ENCODE data around the gene CTSL.

The CTSL gene

GRCh38 chr9:87713278-87713987, 12.5 kb upstream of the CTSL start (continued):
- TF ChIP-seq ZNF677 (tag by site-specific recombination; IDR thresholded peaks at IDR 0.05) (no peak), ZNF510 (tag by site-specific recombination; IDR thresholded peaks at IDR 0.05; ENCODE audit: insufficient replicate concordance) (no peak), ZNF433 (tag by site-specific recombination; IDR thresholded peaks at IDR 0.05; ENCODE audit: low read depth) (no peak), HOXD13 (CRISPR knock-in tag; IDR thresholded peaks at IDR 0.05; ENCODE audit: borderline replicate concordance) (no peak), ZNF16 (tag by site-specific recombination; IDR thresholded peaks at IDR 0.05; ENCODE audit: low read depth) (no peak), OVOL3 (tag by site-specific recombination; IDR thresholded peaks at IDR 0.05) (no peak), ZNF24 (tag by site-specific recombination; IDR thresholded peaks at IDR 0.05) (no peak), ZNF335 (tag by site-specific recombination; conservative IDR thresholded peaks at IDR 0.05) (0 out of 2 replicates have a peak, but pooled peaks have one; percentile 41), ZNF701 (tag by site-specific recombination; IDR thresholded peaks at IDR 0.05) (no peak), ZNF549 (tag by site-specific recombination; IDR thresholded peaks at IDR 0.05) (no peak), ZNF473 (tag by site-specific recombination; IDR thresholded peaks at IDR 0.05) (no peak), PRDM10 (tag by site-specific recombination; IDR thresholded peaks at IDR 0.05) (no peak), BCL11B (tag by site-specific recombination; IDR thresholded peaks at IDR 0.05; ENCODE audit: low read depth) (no peak), ZNF555 (tag by site-specific recombination; conservative IDR thresholded peaks at IDR 0.05) (no peak), ZNF391 (tag by site-specific recombination; IDR thresholded peaks at IDR 0.05; ENCODE audit: borderline replicate concordance, low read depth) (no peak), ZNF394 (tag by site-specific recombination; IDR thresholded peaks at IDR 0.05; ENCODE audit: borderline replicate concordance) (no peak)
- TF ChIP-seq, protein P1, sequence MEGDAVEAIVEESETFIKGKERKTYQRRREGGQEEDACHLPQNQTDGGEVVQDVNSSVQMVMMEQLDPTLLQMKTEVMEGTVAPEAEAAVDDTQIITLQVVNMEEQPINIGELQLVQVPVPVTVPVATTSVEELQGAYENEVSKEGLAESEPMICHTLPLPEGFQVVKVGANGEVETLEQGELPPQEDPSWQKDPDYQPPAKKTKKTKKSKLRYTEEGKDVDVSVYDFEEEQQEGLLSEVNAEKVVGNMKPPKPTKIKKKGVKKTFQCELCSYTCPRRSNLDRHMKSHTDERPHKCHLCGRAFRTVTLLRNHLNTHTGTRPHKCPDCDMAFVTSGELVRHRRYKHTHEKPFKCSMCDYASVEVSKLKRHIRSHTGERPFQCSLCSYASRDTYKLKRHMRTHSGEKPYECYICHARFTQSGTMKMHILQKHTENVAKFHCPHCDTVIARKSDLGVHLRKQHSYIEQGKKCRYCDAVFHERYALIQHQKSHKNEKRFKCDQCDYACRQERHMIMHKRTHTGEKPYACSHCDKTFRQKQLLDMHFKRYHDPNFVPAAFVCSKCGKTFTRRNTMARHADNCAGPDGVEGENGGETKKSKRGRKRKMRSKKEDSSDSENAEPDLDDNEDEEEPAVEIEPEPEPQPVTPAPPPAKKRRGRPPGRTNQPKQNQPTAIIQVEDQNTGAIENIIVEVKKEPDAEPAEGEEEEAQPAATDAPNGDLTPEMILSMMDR (tag by site-specific recombination; IDR thresholded peaks at IDR 0.05) = no peak

DNA sequence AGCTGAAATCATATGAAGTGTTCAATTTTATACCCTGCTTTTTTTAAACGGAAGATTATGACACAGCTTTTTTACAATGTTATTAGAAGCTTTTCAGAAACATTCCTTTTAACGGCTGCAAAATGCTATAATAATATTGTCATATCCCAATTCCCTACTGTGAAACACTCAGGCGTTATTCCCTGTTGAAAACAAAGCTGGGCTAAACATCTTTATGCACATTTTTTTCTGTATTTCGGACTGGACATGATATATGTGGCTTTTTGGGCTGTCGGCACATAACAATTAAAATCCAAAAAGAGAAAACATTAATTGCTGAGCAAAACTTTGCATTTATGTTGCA, 12.0 kb upstream of the CTSL start:
- no peak for TF ChIP-seq PRDM1 (tag by site-specific recombination; IDR thresholded peaks at IDR 0.05)
- TF ChIP-seq, protein P2, sequence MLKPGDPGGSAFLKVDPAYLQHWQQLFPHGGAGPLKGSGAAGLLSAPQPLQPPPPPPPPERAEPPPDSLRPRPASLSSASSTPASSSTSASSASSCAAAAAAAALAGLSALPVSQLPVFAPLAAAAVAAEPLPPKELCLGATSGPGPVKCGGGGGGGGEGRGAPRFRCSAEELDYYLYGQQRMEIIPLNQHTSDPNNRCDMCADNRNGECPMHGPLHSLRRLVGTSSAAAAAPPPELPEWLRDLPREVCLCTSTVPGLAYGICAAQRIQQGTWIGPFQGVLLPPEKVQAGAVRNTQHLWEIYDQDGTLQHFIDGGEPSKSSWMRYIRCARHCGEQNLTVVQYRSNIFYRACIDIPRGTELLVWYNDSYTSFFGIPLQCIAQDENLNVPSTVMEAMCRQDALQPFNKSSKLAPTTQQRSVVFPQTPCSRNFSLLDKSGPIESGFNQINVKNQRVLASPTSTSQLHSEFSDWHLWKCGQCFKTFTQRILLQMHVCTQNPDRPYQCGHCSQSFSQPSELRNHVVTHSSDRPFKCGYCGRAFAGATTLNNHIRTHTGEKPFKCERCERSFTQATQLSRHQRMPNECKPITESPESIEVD (tag by site-specific recombination; IDR thresholded peaks at IDR 0.05) = peak; percentile 32; the same call in 1 of the 2 replicates
- no peak overlapping the region for H3K4me3 ChIP-seq (ENCODE audit: low read depth, low read length)
- no peaks in the 10 kb centered on the region for H3K9me3 ChIP-seq (ENCODE audit: control insufficient read depth, insufficient read depth, low read depth, low read length)
- POLR2A ChIA-PET = no interaction called here
- H3K27ac ChIP-seq (ENCODE audit: extremely low read depth, low read depth, low read length) = no peak overlapping the region
- H3K4me1 ChIP-seq (ENCODE audit: control insufficient read depth, insufficient read depth, low read length) = no peaks in the 10 kb centered on the region
- CTCF ChIA-PET = interaction anchor here (1.0 kb wide), 1 partner anchor 29 kb away, joined by 4 read pairs; no protein-coding TSS in a partner anchor
- H3K36me3 ChIP-seq (ENCODE audit: control insufficient read depth in 2 of 2, insufficient read depth in 1 of 2, low read length in 2 of 2) = no peaks in the 10 kb centered on the region
